Astrocyte (in vitro differentiated cells and primary cell): ENCODE data around the gene MICAL3. TPM values are rescaled to one million over a fixed set of nuclear protein-coding genes. Genes with fewer than 3 reads are reported as not detected.

ENCODE experiments used
- DNase-seq: peaks from one replicate; pipeline ENCODE4 v3.0.0-alpha.2; 2010; ENCODE audit warnings: low read depth
- FAIRE-seq: peaks from 2 replicates; lab custom pipeline; 2011; peaks lifted over from hg19 to GRCh38; lab: Jason Lieb, UNC
- H2AFZ ChIP-seq: 2 replicates; pipeline ENCODE4 v1.6.0; 2012; ENCODE audit warnings: low read depth, low read length, inconsistent platforms
- H3K27ac ChIP-seq: 2 replicates; pipeline ENCODE4 v1.5.1; 2011; ENCODE audit warnings: low read depth, low read length, inconsistent platforms
- H3K27me3 ChIP-seq: 2 replicates; pipeline ENCODE4 v1.6.0; 2011; ENCODE audit warnings: low read length, inconsistent platforms; ENCODE audit not compliant: insufficient read depth
- H3K36me3 ChIP-seq: 2 replicates; pipeline ENCODE4 v1.5.1; 2011; ENCODE audit warnings: low read length, inconsistent platforms; ENCODE audit not compliant: insufficient read depth
- H3K4me1 ChIP-seq: 2 replicates; pipeline ENCODE4 v1.5.1; 2011; ENCODE audit warnings: low read length, inconsistent platforms; ENCODE audit not compliant: insufficient read depth
- H3K4me2 ChIP-seq: 2 replicates; pipeline ENCODE4 v1.6.0; 2012; ENCODE audit warnings: low read length, inconsistent platforms
- H3K4me3 ChIP-seq: 2 replicates; pipeline ENCODE4 v1.5.1; 2011; ENCODE audit warnings: low read depth, mild to moderate bottlenecking, low read length, inconsistent platforms; ENCODE audit not compliant: insufficient read depth
- H3K79me2 ChIP-seq: 2 replicates; pipeline ENCODE4 v1.6.0; 2012; ENCODE audit warnings: mild to moderate bottlenecking, low read length, inconsistent platforms; ENCODE audit not compliant: insufficient read depth
- H3K9ac ChIP-seq: 2 replicates; pipeline ENCODE4 v1.6.0; 2012; ENCODE audit warnings: mild to moderate bottlenecking, low read length, inconsistent platforms
- H3K9me3 ChIP-seq: 2 replicates; pipeline ENCODE4 v1.5.1; 2012; ENCODE audit warnings: low read depth, mild to moderate bottlenecking, low read length, inconsistent platforms; ENCODE audit not compliant: insufficient read depth
- H4K20me1 ChIP-seq: 2 replicates; pipeline ENCODE4 v1.6.0; 2012; ENCODE audit warnings: low read length, inconsistent platforms; ENCODE audit not compliant: insufficient read depth
- H3K27ac Mint-ChIP-seq: one replicate; pipeline ENCODE4 v1.8.0; 2021; ENCODE audit warnings: mild to moderate bottlenecking, mixed read lengths; ENCODE audit not compliant: unreplicated experiment
- H3K27me3 Mint-ChIP-seq: one replicate; pipeline ENCODE4 v1.8.0; 2021; ENCODE audit warnings: low read depth, mixed read lengths; ENCODE audit not compliant: unreplicated experiment
- H3K36me3 Mint-ChIP-seq: one replicate; pipeline ENCODE4 v1.8.0; 2021; ENCODE audit warnings: low read depth, mixed read lengths; ENCODE audit not compliant: unreplicated experiment
- H3K4me1 Mint-ChIP-seq: one replicate; pipeline ENCODE4 v1.8.0; 2021; ENCODE audit warnings: low read depth, mixed read lengths; ENCODE audit not compliant: unreplicated experiment
- H3K4me3 Mint-ChIP-seq: one replicate; pipeline ENCODE4 v1.8.0; 2021; ENCODE audit warnings: mild to moderate bottlenecking, moderate library complexity, mixed read lengths; ENCODE audit not compliant: unreplicated experiment
- H3K9me3 Mint-ChIP-seq: one replicate; pipeline ENCODE4 v1.8.0; 2021; ENCODE audit warnings: mild to moderate bottlenecking, mixed read lengths; ENCODE audit not compliant: unreplicated experiment
- CTCF ChIP-seq: IDR thresholded peaks from 2 replicates; pipeline ENCODE4 v1.5.1; 2011; ENCODE audit warnings: low read depth, mild to moderate bottlenecking, inconsistent platforms, low read length, moderate library complexity; ENCODE audit not compliant: insufficient read depth
- EZH2 ChIP-seq: IDR thresholded peaks from 2 replicates; pipeline ENCODE4 v1.6.1; 2012; ENCODE audit warnings: mild to moderate bottlenecking, low read length, inconsistent platforms; ENCODE audit not compliant: insufficient read depth
- total RNA-seq: library from RNA; stranded (reverse); gene quantifications from 2 replicates; pipeline ENCODE4 v1.2.1, GENCODE V29; 2021

The MICAL3 gene
- total RNA-seq, 1 donor from 2014 or later, result 113 TPM

DNA sequence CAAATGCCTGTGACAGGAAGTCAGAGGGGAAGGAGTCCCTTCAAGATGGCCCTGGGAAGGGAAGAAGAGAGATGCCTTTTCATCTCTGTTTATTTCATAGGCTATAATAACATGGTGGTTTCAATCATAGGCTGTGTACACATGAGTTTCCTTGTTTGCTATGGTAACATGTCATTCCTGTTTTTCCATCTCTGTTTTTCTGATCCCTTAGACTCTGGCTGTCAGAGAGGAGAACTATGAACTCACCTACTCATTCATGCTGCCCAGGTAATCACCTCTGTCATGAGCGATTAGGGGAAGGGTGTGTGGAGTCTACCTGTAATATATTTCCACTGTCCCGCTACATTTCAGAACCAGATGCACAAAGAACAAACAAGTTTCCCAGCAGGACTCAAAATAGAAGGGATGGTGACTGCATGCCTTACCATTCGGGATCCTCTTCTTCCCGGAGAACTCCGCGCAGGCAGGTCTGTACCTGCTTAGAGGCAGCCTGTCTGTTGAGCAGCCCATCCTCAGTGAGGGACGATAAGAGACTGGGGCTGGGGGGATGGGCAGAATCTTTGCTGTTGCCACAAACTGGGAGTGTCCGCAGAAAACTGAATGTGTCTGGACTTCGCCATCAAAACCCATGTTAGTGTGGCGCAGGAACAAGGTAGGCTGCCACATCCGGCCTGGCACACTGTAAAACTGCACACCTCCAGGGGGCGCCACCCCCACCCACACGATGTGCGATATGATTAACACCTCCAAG lies 46.4 kb upstream of the MICAL3 start:
- Mint-ChIP-seq H3K9me3 (no peaks in the 10 kb centered on the region), H3K4me3 (no peak overlapping the region)

GRCh38 chr22:18070041-18070440 lies 45.7 kb upstream of the MICAL3 start:
- no peak overlapping the region for H3K27ac Mint-ChIP-seq
- Histone ChIP-seq H3K36me3 (no peaks in the 10 kb centered on the region), H3K4me1 (peaks cover 12% of the 10 kb centered on the region), H3K27ac (no peak overlapping the region), H3K4me3 (no peak overlapping the region), H3K9me3 (no peaks in the 10 kb centered on the region), H3K79me2 (no peaks in the 10 kb centered on the region), H3K4me2 (no peak overlapping the region), H2AFZ (no peak overlapping the region), H3K27me3 (no peaks in the 10 kb centered on the region), H4K20me1 (no peaks in the 10 kb centered on the region), H3K9ac (no peak overlapping the region)
- FAIRE-seq (no peak), DNase-seq (no peak)
- H3K4me1 Mint-ChIP-seq, result peaks cover 29% of the 10 kb centered on the region
- TF ChIP-seq EZH2 (no peak), CTCF (no peak)
- H3K36me3 Mint-ChIP-seq, result peaks cover 3% of the 10 kb centered on the region
- no peaks in the 10 kb centered on the region for H3K9me3 Mint-ChIP-seq
- no peak overlapping the region for H3K4me3 Mint-ChIP-seq
- H3K27me3 Mint-ChIP-seq, result peaks cover 5% of the 10 kb centered on the region

More for the DNA sequence above, 46.4 kb upstream of the MICAL3 start:
- no peak overlapping the region for H3K9ac ChIP-seq
- peaks cover 5% of the 10 kb centered on the region for H3K27me3 Mint-ChIP-seq
- peaks cover 22% of the 10 kb centered on the region for H3K4me1 Mint-ChIP-seq
- no peak overlapping the region for H3K27ac Mint-ChIP-seq
- peaks cover 12% of the 10 kb centered on the region for H3K4me1 ChIP-seq
- no peaks in the 10 kb centered on the region for H3K9me3 ChIP-seq
- DNase-seq (no peak), FAIRE-seq (no peak)
- peaks cover 3% of the 10 kb centered on the region for H3K36me3 Mint-ChIP-seq
- no peak for TF ChIP-seq EZH2
- no peak for TF ChIP-seq CTCF
- no peaks in the 10 kb centered on the region for H3K27me3 ChIP-seq
- H3K79me2 ChIP-seq, result no peaks in the 10 kb centered on the region
- H3K4me2 ChIP-seq, result no peak overlapping the region
- H4K20me1 ChIP-seq, result no peaks in the 10 kb centered on the region
- H2AFZ ChIP-seq, result no peak overlapping the region
- H3K36me3 ChIP-seq, result no peaks in the 10 kb centered on the region
- no peak overlapping the region for H3K4me3 ChIP-seq
- no peak overlapping the region for H3K27ac ChIP-seq

DNA sequence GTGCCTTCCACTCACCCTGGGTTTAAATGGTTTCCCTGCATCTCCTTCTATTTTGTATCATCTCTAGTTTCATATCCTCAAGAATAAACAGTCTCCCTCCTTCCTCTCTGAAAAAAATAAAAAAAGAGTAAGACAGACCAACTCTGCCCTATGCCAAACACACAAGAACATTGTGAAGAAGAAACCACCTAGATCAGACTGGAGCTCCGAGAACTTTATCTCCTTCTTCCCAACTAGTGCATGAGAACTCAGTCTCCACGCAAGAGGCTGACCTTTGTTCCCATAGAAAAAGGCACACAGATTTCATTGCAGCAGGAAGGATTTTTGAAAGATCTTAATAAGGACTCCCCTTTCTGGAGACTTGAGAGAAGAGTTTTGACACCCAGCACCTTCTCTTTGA lies 44.7 kb upstream of the MICAL3 start:
- H3K36me3 ChIP-seq, result no peaks in the 10 kb centered on the region
- H4K20me1 ChIP-seq, result no peaks in the 10 kb centered on the region
- TF ChIP-seq EZH2, result no peak
- TF ChIP-seq CTCF, result no peak
- Mint-ChIP-seq H3K4me3 (peak overlapping the region; percentile 28), H3K4me1 (peaks cover 30% of the 10 kb centered on the region), H3K27ac (peak overlapping the region; percentile 83), H3K9me3 (no peaks in the 10 kb centered on the region), H3K36me3 (peaks cover 3% of the 10 kb centered on the region), H3K27me3 (peaks cover 5% of the 10 kb centered on the region)
- H3K4me3 ChIP-seq, result no peak overlapping the region
- H3K79me2 ChIP-seq, result no peaks in the 10 kb centered on the region
- FAIRE-seq (no peak), DNase-seq (no peak)
- H3K4me2 ChIP-seq, result no peak overlapping the region
- peaks cover 12% of the 10 kb centered on the region for H3K4me1 ChIP-seq
- H3K27me3 ChIP-seq, result no peaks in the 10 kb centered on the region
- no peak overlapping the region for H3K9ac ChIP-seq
- no peak overlapping the region for H3K27ac ChIP-seq
- no peaks in the 10 kb centered on the region for H3K9me3 ChIP-seq
- no peak overlapping the region for H2AFZ ChIP-seq
